Measurements from ENCODE around the gene SOX9. TPM values are rescaled to one million over a fixed set of nuclear protein-coding genes. Genes with fewer than 3 reads are reported as not detected.
"Not testable (repeated sequence)": the region's sequence is repeated elsewhere in the genome, so short reads cannot be mapped to it uniquely, and the experiment has no call there.

Gene SOX9
- total RNA-seq, 2 donors from 2014 or later: 7.0 to 20.6 TPM

- no peak for DNase-seq (ENCODE audit: low spot score)
- no peak overlapping the region for H3K27ac ChIP-seq
- TF ChIP-seq CTCF (IDR thresholded peaks at IDR 0.05): no peak
These were observed 14.9 kb downstream of the SOX9 start for GRCh38 chr17:72135546-72136325.

GRCh38 chr17:72136692-72137091, 15.9 kb downstream of the SOX9 start:
- TF ChIP-seq CTCF (IDR thresholded peaks at IDR 0.05): no peak
- no peak overlapping the region for H3K27ac ChIP-seq
- no peak for DNase-seq (ENCODE audit: low spot score)

More at GRCh38 chr17:72135546-72136325, 14.9 kb downstream of the SOX9 start:
- H3K9me3 ChIP-seq: no peaks in the 10 kb centered on the region
- no peaks in the 10 kb centered on the region for H3K4me1 ChIP-seq
- H3K36me3 ChIP-seq: no peaks in the 10 kb centered on the region
- H3K4me3 ChIP-seq: no peak overlapping the region
- H3K27me3 ChIP-seq: no peaks in the 10 kb centered on the region

GRCh38 chr17:72137161-72137560, 16.3 kb downstream of the SOX9 start:
- no peaks in the 10 kb centered on the region for H3K36me3 ChIP-seq
- H3K27ac ChIP-seq: no peak overlapping the region
- no peak for TF ChIP-seq CTCF (IDR thresholded peaks at IDR 0.05)
- no peaks in the 10 kb centered on the region for H3K9me3 ChIP-seq
- H3K4me1 ChIP-seq: no peaks in the 10 kb centered on the region
- H3K4me3 ChIP-seq: no peak overlapping the region
- no peaks in the 10 kb centered on the region for H3K27me3 ChIP-seq
- no peak for DNase-seq (ENCODE audit: low spot score)

More at GRCh38 chr17:72136692-72137091, 15.9 kb downstream of the SOX9 start:
- no peaks in the 10 kb centered on the region for H3K9me3 ChIP-seq
- H3K36me3 ChIP-seq: no peaks in the 10 kb centered on the region
- no peaks in the 10 kb centered on the region for H3K4me1 ChIP-seq
- no peaks in the 10 kb centered on the region for H3K27me3 ChIP-seq
- no peak overlapping the region for H3K4me3 ChIP-seq

GRCh38 chr17:72139212-72139611, 18.4 kb downstream of the SOX9 start:
- H3K36me3 ChIP-seq: no peaks in the 10 kb centered on the region
- no peak for DNase-seq (ENCODE audit: low spot score)
- no peak overlapping the region for H3K27ac ChIP-seq
- H3K4me1 ChIP-seq: no peaks in the 10 kb centered on the region
- H3K27me3 ChIP-seq: no peaks in the 10 kb centered on the region
- H3K4me3 ChIP-seq: no peak overlapping the region
- no peak for TF ChIP-seq CTCF (IDR thresholded peaks at IDR 0.05)
- no peaks in the 10 kb centered on the region for H3K9me3 ChIP-seq

- no peak for TF ChIP-seq CTCF (IDR thresholded peaks at IDR 0.05)
- Histone ChIP-seq H3K27me3 (no peaks in the 10 kb centered on the region), H3K4me3 (no peak overlapping the region), H3K27ac (no peak overlapping the region), H3K9me3 (no peaks in the 10 kb centered on the region), H3K4me1 (no peaks in the 10 kb centered on the region), H3K36me3 (no peaks in the 10 kb centered on the region)
- no peak for DNase-seq (ENCODE audit: low spot score)
These were observed 20.5 kb downstream of the SOX9 start for GRCh38 chr17:72141336-72141735.

- H3K4me1 ChIP-seq; H3K4me3 ChIP-seq; H3K36me3 ChIP-seq; H3K27ac ChIP-seq; DNase-seq (ENCODE audit: low spot score); H3K9me3 ChIP-seq; H3K27me3 ChIP-seq: not testable (repeated sequence)
These were observed 21.3 kb downstream of the SOX9 start for GRCh38 chr17:72142097-72142496.

All from right atrium auricular region (tissue), 2 donors.